Body of pancreas (tissue), 4 donors: ENCODE data around the gene MRPL45. TPM values are rescaled to one million over a fixed set of nuclear protein-coding genes. Genes with fewer than 3 reads are reported as not detected.

Source experiments
- ATAC-seq: fragments of 150-250 bp; one replicate; pipeline ENCODE4 v1.9.1; 2016
- DNase-seq, 4 donors: peaks; one replicate each; pipeline ENCODE4 v3.0.0-alpha.2; 2019
- H3K27ac ChIP-seq, 4 donors: fragments of 200-600 bp; sonication (generic); 1 replicate in 3 of 4; 2 replicates in 1 of 4; pipeline versions ENCODE4 v1.5.1 to v1.6.1; 2016 to 2019; ENCODE audit warnings: mild to moderate bottlenecking in 1 of 4, mixed read lengths in 1 of 4, moderate library complexity in 1 of 4
- H3K27me3 ChIP-seq, 2 donors: fragments of 200-600 bp; sonication (generic); one replicate each; pipeline ENCODE4 v1.6.0; 2016; ENCODE audit warnings: mild to moderate bottlenecking in 1 of 2
- H3K36me3 ChIP-seq, 2 donors: fragments of 200-600 bp; sonication (generic); replicated peaks in 1 of 2; 2 replicates each; pipeline ENCODE4 v1.5.1; 2016; ENCODE audit warnings: low read depth in 2 of 2; ENCODE audit not compliant: insufficient read depth in 1 of 2
- H3K4me1 ChIP-seq: fragments of 200-600 bp; sonication (generic); one replicate; pipeline ENCODE4 v1.6.0; 2016
- H3K4me3 ChIP-seq, 2 donors: fragments of 200-600 bp; sonication (generic); 1 replicate in 1 of 2; 2 replicates in 1 of 2; pipeline ENCODE4 v1.5.1; 2016 to 2019
- H3K9me3 ChIP-seq, 3 donors: fragments of 200-600 bp; sonication (generic); 1 replicate in 2 of 3; 2 replicates in 1 of 3; pipeline ENCODE4 v1.5.1; 2016
- POLR2A ChIP-seq, 3 donors: fragments of 450-650 bp; IDR thresholded peaks; one replicate each; pipeline ENCODE4 v1.6.1; 2016; ENCODE audit warnings: antibody characterized with exemption in 3 of 3, mild to moderate bottlenecking in 2 of 3
- WGBS, 2 donors: methylation state at CpG; one replicate each; pipeline ENCODE4 v1.1.5; 2017; 5-methylcytosine and 5-hydroxymethylcytosine counted together
- intact Hi-C: fragments of 100-400 bp; cut with DNase I; formaldehyde crosslinking; loops from one replicate; pipeline ENCODE4 v1.15.1; 2023
- total RNA-seq, 2 donors: library from RNA; depleted of rRNA; stranded (reverse); fragments of >200 nt; gene quantifications; one replicate each; pipeline ENCODE4 v1.1.0, GENCODE V29; 2016
- TF ChIP-seq, protein P1 (sequence below), 7 experiments: fragments of 450-650 bp in 4 of 7; fragments of 200-600 bp in 3 of 7; sonication (generic) in 3 of 7; IDR thresholded peaks; one replicate each; pipeline ENCODE4 v1.5.1; 2016 to 2019; ENCODE audit warnings: antibody characterized with exemption in 7 of 7

Gene MRPL45
- total RNA-seq, 2 donors from 2014 or later: 17.9 to 24.7 TPM

- intact Hi-C loops: loop anchor here (10.0 kb wide), 1 partner anchor 146 kb away; no protein-coding TSS in a partner anchor
- no peak overlapping the region for H3K27ac ChIP-seq
- ATAC-seq: no peak
- no peak for DNase-seq
- 88 to 92% methylated on average over 4 of the region's 4 CpGs for WGBS, 2 donors
- no peaks in the 10 kb centered on the region for H3K4me1 ChIP-seq
- no peaks in the 10 kb centered on the region for H3K27me3 ChIP-seq
- H3K9me3 ChIP-seq: no peaks in the 10 kb centered on the region
- TF ChIP-seq, protein P1, sequence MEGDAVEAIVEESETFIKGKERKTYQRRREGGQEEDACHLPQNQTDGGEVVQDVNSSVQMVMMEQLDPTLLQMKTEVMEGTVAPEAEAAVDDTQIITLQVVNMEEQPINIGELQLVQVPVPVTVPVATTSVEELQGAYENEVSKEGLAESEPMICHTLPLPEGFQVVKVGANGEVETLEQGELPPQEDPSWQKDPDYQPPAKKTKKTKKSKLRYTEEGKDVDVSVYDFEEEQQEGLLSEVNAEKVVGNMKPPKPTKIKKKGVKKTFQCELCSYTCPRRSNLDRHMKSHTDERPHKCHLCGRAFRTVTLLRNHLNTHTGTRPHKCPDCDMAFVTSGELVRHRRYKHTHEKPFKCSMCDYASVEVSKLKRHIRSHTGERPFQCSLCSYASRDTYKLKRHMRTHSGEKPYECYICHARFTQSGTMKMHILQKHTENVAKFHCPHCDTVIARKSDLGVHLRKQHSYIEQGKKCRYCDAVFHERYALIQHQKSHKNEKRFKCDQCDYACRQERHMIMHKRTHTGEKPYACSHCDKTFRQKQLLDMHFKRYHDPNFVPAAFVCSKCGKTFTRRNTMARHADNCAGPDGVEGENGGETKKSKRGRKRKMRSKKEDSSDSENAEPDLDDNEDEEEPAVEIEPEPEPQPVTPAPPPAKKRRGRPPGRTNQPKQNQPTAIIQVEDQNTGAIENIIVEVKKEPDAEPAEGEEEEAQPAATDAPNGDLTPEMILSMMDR (IDR thresholded peaks at IDR 0.05): no peak
- TF ChIP-seq POLR2A (IDR thresholded peaks at IDR 0.05): no peak
- no peaks in the 10 kb centered on the region for H3K36me3 ChIP-seq
- H3K4me3 ChIP-seq: no peak overlapping the region
Observed at GRCh38 chr17:38338535-38338934, 41.6 kb downstream of the MRPL45 start.

GRCh38 chr17:38339891-38340290 is 42.9 kb downstream of the MRPL45 start:
- H3K4me3 ChIP-seq: no peak overlapping the region
- DNase-seq (no peak), ATAC-seq (no peak)
- intact Hi-C loops: loop anchor here (10.0 kb wide), 1 partner anchor 145 kb away; no protein-coding TSS in a partner anchor
- no peak overlapping the region for H3K27ac ChIP-seq
- H3K36me3 ChIP-seq: no peaks in the 10 kb centered on the region
- H3K9me3 ChIP-seq: no peaks in the 10 kb centered on the region
- no peaks in the 10 kb centered on the region for H3K27me3 ChIP-seq
- H3K4me1 ChIP-seq: no peaks in the 10 kb centered on the region
- TF ChIP-seq, protein P1 (IDR thresholded peaks at IDR 0.05): no peak
- TF ChIP-seq POLR2A (IDR thresholded peaks at IDR 0.05): no peak

DNA sequence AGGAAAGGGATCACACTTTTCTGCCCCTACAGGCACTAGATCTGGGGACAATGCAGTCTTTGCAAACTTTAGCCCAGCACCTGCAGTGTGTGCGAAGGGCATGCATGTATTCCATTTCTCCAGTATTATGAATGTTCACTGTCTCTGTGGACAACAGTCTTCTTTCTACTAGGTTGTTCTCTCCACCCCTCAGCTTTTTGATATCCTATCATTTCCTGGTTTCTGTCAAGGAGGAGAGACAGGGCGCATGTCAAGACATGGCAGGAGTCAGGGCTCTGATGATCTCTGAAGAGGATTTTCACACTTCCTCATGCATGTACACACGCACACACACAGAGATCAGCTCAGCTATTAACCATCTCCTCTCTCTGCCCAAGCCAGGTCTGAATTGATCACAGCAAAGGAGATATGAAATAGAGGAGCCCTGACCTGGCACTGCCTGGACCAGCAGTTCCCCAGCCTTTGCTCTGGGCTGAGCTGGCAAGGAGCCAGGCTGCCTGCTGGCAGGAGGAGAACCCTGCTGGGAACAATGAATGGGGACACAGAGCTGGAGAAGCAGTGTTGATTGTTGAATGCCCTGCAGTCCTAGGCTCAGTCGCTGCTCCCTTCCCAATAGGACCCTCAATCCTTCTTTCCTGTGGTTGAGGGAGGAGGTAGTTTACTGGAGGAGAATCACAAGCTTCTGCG is 44.2 kb downstream of the MRPL45 start:
- H3K36me3 ChIP-seq: no peaks in the 10 kb centered on the region
- no peaks in the 10 kb centered on the region for H3K9me3 ChIP-seq
- DNase-seq: peak; percentile 62 to 83 (median 73)
- H3K4me3 ChIP-seq: no peak overlapping the region
- WGBS, 2 donors: 49 to 67% methylated on average over 3 to 5 of the region's 5 CpGs
- TF ChIP-seq, protein P1 (IDR thresholded peaks at IDR 0.05): no peak
- TF ChIP-seq POLR2A (IDR thresholded peaks at IDR 0.05): no peak
- H3K27ac ChIP-seq: no peak overlapping the region
- intact Hi-C loops: no loop called here
- no peaks in the 10 kb centered on the region for H3K4me1 ChIP-seq
- no peaks in the 10 kb centered on the region for H3K27me3 ChIP-seq
- ATAC-seq: peak; percentile 57

GRCh38 chr17:38342886-38343607 is 46.1 kb downstream of the MRPL45 start:
- H3K4me1 ChIP-seq: no peaks in the 10 kb centered on the region

More at GRCh38 chr17:38342886-38343607, 46.1 kb downstream of the MRPL45 start:
- intact Hi-C loops: no loop called here
- Histone ChIP-seq H3K36me3 (no peaks in the 10 kb centered on the region), H3K4me3 (no peak overlapping the region), H3K27me3 (no peaks in the 10 kb centered on the region), H3K9me3 (no peaks in the 10 kb centered on the region), H3K27ac (no peak overlapping the region)
- no peak for ATAC-seq
- DNase-seq: no peak
- TF ChIP-seq, protein P1 (IDR thresholded peaks at IDR 0.05): no peak
- TF ChIP-seq POLR2A (IDR thresholded peaks at IDR 0.05): no peak
- WGBS, 2 donors: 60 to 79% methylated on average over 1 to 17 of the region's 18 CpGs
